ENCODE data around the gene DPH5.

Gene DPH5

GRCh38 chr1:100941580-100942216 is 83.9 kb downstream of the DPH5 start:
- no peak for DNase-seq (ENCODE audit: low spot score)

DNA sequence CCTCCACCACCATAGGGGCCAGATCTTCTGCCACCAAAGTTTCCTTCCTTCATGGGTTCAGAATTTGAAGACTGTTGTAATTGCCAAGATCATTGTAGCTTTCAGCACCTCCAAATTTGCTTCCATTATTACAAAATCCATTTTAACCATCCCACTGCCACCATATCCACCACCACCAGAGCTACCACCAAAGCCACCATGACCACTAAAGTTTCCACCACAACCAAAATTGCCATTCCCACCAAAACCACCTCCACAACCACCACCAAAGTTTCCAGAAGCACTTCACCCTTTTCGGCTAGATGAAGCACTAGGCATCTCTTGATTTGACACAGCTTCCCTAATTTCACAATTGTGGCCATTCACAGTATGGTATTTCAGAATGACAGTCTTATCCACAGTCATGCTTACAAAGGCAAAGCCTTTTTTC is 84.5 kb downstream of the DPH5 start:
- no peak for DNase-seq (ENCODE audit: low spot score)

Measured in putamen (tissue), 1 donor.